Small intestine (tissue), 7 donors: Measurements from ENCODE around the gene NUDT16. TPM values are rescaled to one million over a fixed set of nuclear protein-coding genes. Genes with fewer than 3 reads are reported as not detected.

Experiments
- DNase-seq, 2 donors: peaks; one replicate each; pipeline versions ENCODE4 v3.0.0 to v3.0.0-alpha.2; 2013
- FAIRE-seq: peaks from 2 replicates; lab custom pipeline; 2012; peaks lifted over from hg19 to GRCh38; lab: Jason Lieb, UNC
- H3K27ac ChIP-seq, 3 donors: one replicate each; pipeline ENCODE4 v1.5.1; 2013; ENCODE audit warnings: low read length in 2 of 3, mild to moderate bottlenecking in 2 of 3, control low read depth in 1 of 3, inconsistent platforms in 1 of 3, low read depth in 1 of 3, moderate library complexity in 1 of 3
- H3K27me3 ChIP-seq, 3 donors: one replicate each; pipeline ENCODE4 v1.6.1; 2013; ENCODE audit warnings: low read length in 3 of 3, inconsistent platforms in 1 of 3; ENCODE audit not compliant: control insufficient read depth in 3 of 3, insufficient read depth in 3 of 3
- H3K36me3 ChIP-seq, 3 donors: one replicate each; pipeline ENCODE4 v1.6.1; 2013; ENCODE audit warnings: low read length in 3 of 3, inconsistent platforms in 1 of 3, low read depth in 1 of 3, mild to moderate bottlenecking in 1 of 3, moderate library complexity in 1 of 3; ENCODE audit not compliant: control insufficient read depth in 3 of 3, insufficient read depth in 2 of 3
- H3K4me1 ChIP-seq, 3 donors: one replicate each; pipeline ENCODE4 v1.6.1; 2013; ENCODE audit warnings: low read length in 2 of 3, inconsistent platforms in 1 of 3, low read depth in 1 of 3, mild to moderate bottlenecking in 1 of 3, moderate library complexity in 1 of 3; ENCODE audit not compliant: control insufficient read depth in 3 of 3, insufficient read depth in 2 of 3
- H3K4me3 ChIP-seq, 3 donors: one replicate each; pipeline ENCODE4 v1.5.1; 2013; ENCODE audit warnings: low read length in 3 of 3, control low read depth in 1 of 3, inconsistent platforms in 1 of 3, low read depth in 1 of 3, mild to moderate bottlenecking in 1 of 3, moderate library complexity in 1 of 3
- H3K9me3 ChIP-seq, 2 donors: one replicate each; pipeline ENCODE4 v1.6.1; 2013; ENCODE audit warnings: low read depth in 1 of 2, low read length in 1 of 2; ENCODE audit not compliant: control insufficient read depth in 2 of 2, insufficient read depth in 1 of 2
- WGBS, 3 donors: extraction: QIAGEN DNeasy Blood & Tissue Kit; methylation state at CpG; one replicate each; pipeline ENCODE4 v1.1.7; 2013; 5-methylcytosine and 5-hydroxymethylcytosine counted together
- polyA plus RNA-seq, 4 donors: library from polyadenylated mRNA; stranded (reverse) in 3 of 4; unstranded in 1 of 4; fragments of 200-250 nt in 3 of 4; fragments of 120-200 nt in 1 of 4; gene quantifications; one replicate each; pipeline versions ENCODE4 v1.2.1 to v1.2.3, GENCODE V29; 2013
- donor health status: healthy with polysubstance abuse.
- donor health status: control.
- donor health status: control.
- donor health status: Bipolar disorder and iron deficiency.
- donor health status: healthy.

NUDT16 gene
- polyA plus RNA-seq, 4 donors, result 34.2 to 115 (median 40.7) TPM

DNA sequence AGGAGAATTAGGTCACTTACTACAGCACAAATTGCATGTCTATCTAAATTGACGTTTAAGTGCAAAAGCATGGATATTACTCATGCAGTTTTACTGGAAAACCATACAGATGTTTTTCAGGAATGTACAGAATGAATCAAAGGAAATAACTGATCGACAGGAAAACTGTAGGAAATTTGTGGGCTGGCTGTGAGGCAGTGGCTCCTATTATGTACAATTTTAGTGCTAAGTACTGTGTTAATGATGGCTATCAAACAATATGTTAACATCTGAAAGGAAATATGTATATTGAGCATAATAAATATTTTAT is 6.9 kb downstream of the NUDT16 start:
- H3K36me3 ChIP-seq, result peaks cover 0 to 21% (median 0%) of the 10 kb centered on the region in 3 donors
- DNase-seq (no peak), FAIRE-seq (no peak)
- no peak overlapping the region for H3K4me3 ChIP-seq
- H3K27me3 ChIP-seq, result no peaks in the 10 kb centered on the region
- H3K4me1 ChIP-seq, result peaks cover 13 to 16% (median 14%) of the 10 kb centered on the region in 3 donors
- WGBS, 3 donors, result 54 to 70% (median 67%) methylated on average over 2 of the region's 2 CpGs
- H3K9me3 ChIP-seq, result no peaks in the 10 kb centered on the region
- H3K27ac ChIP-seq, result no peak overlapping the region

DNA sequence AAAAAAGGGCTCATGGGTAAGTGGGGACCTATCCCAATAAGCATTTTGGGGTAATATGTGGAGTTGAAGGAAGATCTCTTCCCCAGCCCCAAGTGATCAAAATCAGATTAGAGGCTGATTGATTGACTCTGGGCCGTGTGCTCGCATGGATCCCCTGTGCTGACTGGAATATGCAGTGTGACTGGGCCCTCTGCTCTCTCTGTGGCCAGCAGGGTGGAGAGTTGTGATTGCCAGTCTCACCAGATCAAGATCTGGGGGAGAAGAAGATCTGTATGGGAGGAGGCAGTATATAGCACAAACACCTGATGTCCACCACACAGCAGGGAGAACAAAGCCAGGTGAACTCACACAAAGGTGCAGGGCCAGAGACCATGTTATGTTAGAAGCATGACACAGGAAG is 8.8 kb downstream of the NUDT16 start:
- no peaks in the 10 kb centered on the region for H3K27me3 ChIP-seq
- no peak for DNase-seq
- no peaks in the 10 kb centered on the region for H3K9me3 ChIP-seq
- peaks cover 10 to 13% (median 12%) of the 10 kb centered on the region in 3 donors for H3K4me1 ChIP-seq
- WGBS, 3 donors, result 80 to 91% (median 84%) methylated on average over 2 of the region's 2 CpGs
- H3K4me3 ChIP-seq, result no peak overlapping the region
- FAIRE-seq, result no peak
- H3K36me3 ChIP-seq, result peaks cover 0 to 6% (median 0%) of the 10 kb centered on the region in 3 donors
- H3K27ac ChIP-seq, result no peak overlapping the region

DNA sequence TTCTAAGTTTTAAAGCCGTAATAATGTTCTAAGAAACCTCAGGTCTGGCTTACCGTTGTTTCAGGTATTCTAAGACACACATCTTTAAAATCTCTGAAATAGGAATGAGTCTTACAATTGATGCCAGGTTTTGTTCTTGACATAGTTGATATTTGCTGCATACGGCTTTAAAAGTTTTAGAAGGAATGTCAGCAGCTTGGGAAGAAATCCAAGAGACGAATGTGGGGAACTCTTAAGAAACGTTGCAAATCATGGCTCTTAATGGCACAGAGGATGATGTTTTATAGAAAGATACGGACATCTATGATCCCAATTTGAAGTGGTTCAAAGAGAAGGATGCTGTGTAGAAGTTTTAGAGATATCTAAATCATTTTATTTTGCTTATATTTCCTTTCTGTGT is 11.5 kb downstream of the NUDT16 start:
- H3K27ac ChIP-seq, result no peak overlapping the region
- H3K27me3 ChIP-seq, result no peaks in the 10 kb centered on the region
- H3K4me3 ChIP-seq, result no peak overlapping the region
- 65 to 69% (median 67%) methylated on average over 6 of the region's 6 CpGs for WGBS, 3 donors
- FAIRE-seq (no peak), DNase-seq (no peak)
- H3K36me3 ChIP-seq, result no peaks in the 10 kb centered on the region
- H3K9me3 ChIP-seq, result peaks cover 0 to 3% of the 10 kb centered on the region in 2 donors
- H3K4me1 ChIP-seq, result no peaks in the 10 kb centered on the region

DNA sequence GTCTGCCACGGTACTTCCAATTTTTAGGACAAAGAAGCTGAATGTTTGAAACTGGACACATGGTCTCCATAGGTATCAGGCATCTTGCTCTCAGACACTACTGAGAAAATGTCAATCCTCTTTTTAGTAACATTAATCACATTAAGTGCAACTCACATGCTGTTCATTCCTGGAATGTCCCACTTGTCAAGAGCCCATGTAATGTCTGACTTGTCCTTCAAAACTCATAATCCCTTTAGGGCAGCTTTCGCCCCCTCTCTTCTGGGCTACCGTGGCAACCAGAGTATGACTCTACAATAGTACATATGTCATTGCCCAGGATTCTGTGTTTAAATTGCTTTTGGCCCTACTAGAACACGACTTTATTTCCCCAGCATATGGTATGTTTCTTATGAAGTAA is 12.3 kb downstream of the NUDT16 start:
- Histone ChIP-seq H3K36me3 (no peaks in the 10 kb centered on the region), H3K4me3 (no peak overlapping the region), H3K4me1 (no peaks in the 10 kb centered on the region), H3K27me3 (no peaks in the 10 kb centered on the region), H3K27ac (no peak overlapping the region), H3K9me3 (peaks cover 0 to 3% of the 10 kb centered on the region in 2 donors)
- FAIRE-seq, result no peak
- 68 to 80% (median 74%) methylated on average over 4 of the region's 4 CpGs for WGBS, 3 donors
- no peak for DNase-seq

DNA sequence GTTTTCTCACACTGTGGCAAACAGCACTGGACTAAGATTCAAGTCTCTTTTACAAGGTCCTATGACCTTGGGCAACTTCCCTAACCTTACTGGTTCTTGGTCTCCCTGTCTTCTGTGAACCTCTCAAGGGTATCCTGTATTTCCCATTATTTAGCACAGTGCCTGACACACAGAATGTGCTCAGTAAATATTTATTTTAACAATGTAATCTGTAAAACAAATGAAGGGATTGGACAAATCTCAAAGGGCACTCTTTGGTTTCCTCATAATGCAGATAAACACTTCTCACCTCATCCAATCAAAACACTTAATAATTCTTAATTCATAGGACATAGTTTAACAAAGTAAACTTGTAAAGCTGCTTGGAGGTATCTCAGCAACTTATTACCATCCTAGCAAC is 12.8 kb downstream of the NUDT16 start:
- no peaks in the 10 kb centered on the region for H3K36me3 ChIP-seq
- H3K27ac ChIP-seq, result no peak overlapping the region
- H3K9me3 ChIP-seq, result peaks cover 0 to 3% of the 10 kb centered on the region in 2 donors
- no peak for DNase-seq
- no peaks in the 10 kb centered on the region for H3K4me1 ChIP-seq
- FAIRE-seq, result no peak
- H3K27me3 ChIP-seq, result no peaks in the 10 kb centered on the region
- H3K4me3 ChIP-seq, result no peak overlapping the region

DNA sequence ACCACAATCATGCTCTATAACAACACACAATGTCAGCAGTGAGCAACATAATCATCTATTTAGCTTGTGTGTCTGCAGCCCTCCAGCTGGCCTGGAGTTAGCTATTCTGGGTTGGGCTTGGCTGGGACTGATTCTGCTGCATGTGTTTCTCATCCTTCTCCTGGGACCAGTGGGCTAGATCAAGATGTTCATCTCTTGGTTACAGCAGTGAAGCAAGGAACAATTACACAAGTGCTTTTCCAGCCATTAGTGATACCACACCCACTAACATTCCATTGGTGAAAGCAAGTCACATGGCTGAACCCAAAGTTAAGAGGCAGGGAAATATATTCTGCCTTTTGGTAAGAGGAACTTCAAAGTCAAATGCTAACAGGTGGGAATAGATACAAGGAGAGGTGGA is 14.6 kb downstream of the NUDT16 start:
- FAIRE-seq, result no peak
- H3K4me1 ChIP-seq, result no peaks in the 10 kb centered on the region
- peaks cover 0 to 3% of the 10 kb centered on the region in 2 donors for H3K9me3 ChIP-seq
- H3K27ac ChIP-seq, result no peak overlapping the region
- no peaks in the 10 kb centered on the region for H3K27me3 ChIP-seq
- no peak overlapping the region for H3K4me3 ChIP-seq
- no peaks in the 10 kb centered on the region for H3K36me3 ChIP-seq
- no peak for DNase-seq

DNA sequence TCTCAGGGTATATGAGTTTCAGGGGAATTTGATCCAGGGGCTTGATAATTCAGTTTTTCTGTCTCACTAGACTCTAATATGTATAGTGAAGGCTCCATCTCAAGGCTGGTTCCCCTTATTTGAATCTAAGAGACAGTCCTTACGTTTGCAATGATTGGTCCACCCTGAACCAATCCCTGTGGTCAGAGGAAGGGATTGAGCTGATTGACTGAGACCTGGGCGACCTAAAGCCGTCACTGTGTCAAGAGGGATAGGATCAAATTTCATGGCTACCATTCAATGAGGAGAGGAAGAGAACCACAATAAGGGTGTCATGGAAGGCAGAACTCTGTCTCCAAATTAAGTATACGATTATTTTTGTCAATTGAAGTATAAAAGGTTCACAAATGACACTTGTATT is 16.3 kb downstream of the NUDT16 start:
- peaks cover 0 to 3% of the 10 kb centered on the region in 2 donors for H3K9me3 ChIP-seq
- no peaks in the 10 kb centered on the region for H3K27me3 ChIP-seq
- no peak for DNase-seq
- 74 to 77% (median 77%) methylated on average over 4 of the region's 4 CpGs for WGBS, 3 donors
- no peak overlapping the region for H3K27ac ChIP-seq
- H3K4me3 ChIP-seq, result no peak overlapping the region
- H3K36me3 ChIP-seq, result no peaks in the 10 kb centered on the region
- no peaks in the 10 kb centered on the region for H3K4me1 ChIP-seq
- no peak for FAIRE-seq

DNA sequence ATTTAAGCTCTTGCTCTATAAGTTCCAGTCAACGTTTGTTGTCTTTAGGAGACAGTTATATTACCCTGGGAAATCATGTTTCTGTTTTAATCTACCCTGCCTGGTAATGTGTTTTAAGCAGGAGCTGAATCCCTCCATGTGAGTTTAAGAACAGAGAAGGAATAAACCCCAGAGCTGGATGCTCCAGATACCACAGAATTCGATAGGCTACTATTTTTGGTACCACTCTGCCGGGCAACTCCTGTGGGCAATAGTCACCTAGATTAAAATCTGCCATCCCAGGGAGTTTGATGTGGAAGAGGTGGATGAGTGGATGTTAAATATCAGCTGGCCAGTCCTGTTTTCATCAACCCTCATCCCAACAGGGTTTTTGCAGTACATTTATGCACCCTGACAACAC is 20.4 kb downstream of the NUDT16 start:
- H3K36me3 ChIP-seq, result no peaks in the 10 kb centered on the region
- DNase-seq (no peak), FAIRE-seq (no peak)
- no peak overlapping the region for H3K4me3 ChIP-seq
- H3K27me3 ChIP-seq, result peaks cover 0 to 2% (median 0%) of the 10 kb centered on the region in 3 donors
- 53 to 61% (median 58%) methylated on average over 3 of the region's 3 CpGs for WGBS, 3 donors
- H3K4me1 ChIP-seq, result no peaks in the 10 kb centered on the region
- no peak overlapping the region for H3K27ac ChIP-seq
- H3K9me3 ChIP-seq, result peaks cover 0 to 4% of the 10 kb centered on the region in 2 donors

DNA sequence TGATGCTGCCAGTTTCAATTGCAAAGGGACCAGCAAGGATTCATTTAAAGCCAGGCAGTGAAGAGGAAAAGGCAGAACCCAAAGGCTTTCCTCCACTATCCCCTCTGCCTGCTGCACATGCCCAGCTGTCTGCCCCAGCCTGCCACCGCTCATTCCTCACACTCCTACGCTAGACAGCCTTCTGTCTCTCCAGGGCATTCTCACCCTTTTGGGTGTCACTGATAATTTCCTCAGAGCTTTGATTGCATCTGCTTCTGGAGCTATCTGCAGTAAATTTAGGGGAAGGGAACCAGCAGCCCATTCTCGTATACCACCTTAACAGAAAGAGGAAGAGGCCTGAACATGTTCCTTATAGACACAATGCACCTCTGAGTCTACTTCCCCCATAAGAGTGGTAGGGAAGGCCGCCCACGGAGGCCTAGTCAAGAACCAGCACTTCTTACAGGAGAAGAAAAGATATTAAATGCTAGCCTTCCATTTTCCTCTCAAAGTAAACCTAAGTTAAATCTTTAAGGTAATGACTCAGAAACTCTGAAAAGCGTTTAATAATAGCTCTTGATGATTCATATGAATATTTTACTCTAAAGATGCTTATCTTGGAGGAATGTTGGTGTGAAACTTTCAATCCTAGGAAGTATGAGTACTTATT is 20.9 kb downstream of the NUDT16 start:
- Histone ChIP-seq H3K27me3 (peaks cover 0 to 2% (median 0%) of the 10 kb centered on the region in 3 donors), H3K4me1 (no peaks in the 10 kb centered on the region), H3K36me3 (no peaks in the 10 kb centered on the region), H3K4me3 (no peak overlapping the region), H3K9me3 (peaks cover 0 to 4% of the 10 kb centered on the region in 2 donors), H3K27ac (no peak overlapping the region)
- 61 to 77% (median 76%) methylated on average over 6 of the region's 6 CpGs for WGBS, 3 donors
- FAIRE-seq (no peak), DNase-seq (no peak)
